K562 (cell line): ENCODE data around the gene SLC5A5.

ENCODE experiments used
- ARID1B ChIP-seq: fragments of 450-650 bp; IDR thresholded peaks from 2 replicates; pipeline ENCODE4 v1.6.1; 2016; ENCODE audit warnings: antibody characterized with exemption, mild to moderate bottlenecking, inconsistent platforms
- ESRRA ChIP-seq: fragments of 450-650 bp; IDR thresholded peaks from 2 replicates; pipeline ENCODE4 v1.6.1; 2014; ENCODE audit warnings: low read depth, mild to moderate bottlenecking, moderate library complexity, borderline replicate concordance
- EZH2 ChIP-seq: IDR thresholded peaks from 2 replicates; pipeline ENCODE4 v1.6.1; 2012; ENCODE audit warnings: low read depth, mild to moderate bottlenecking, inconsistent platforms, low read length, borderline replicate concordance
- POLR2A ChIP-seq: fragments of 450-650 bp; conservative IDR thresholded peaks from 2 replicates; pipeline ENCODE4 v1.6.1; 2016
- TARDBP ChIP-seq: fragments of 450-650 bp; IDR thresholded peaks from 2 replicates; pipeline ENCODE4 v1.6.1; 2016
- TF ChIP-seq, protein P1 (sequence below): fragments of 200-800 bp; sonication (Bioruptor generic); IDR thresholded peaks from 2 replicates; pipeline ENCODE4 v1.6.1; 2017; ENCODE audit warnings: missing genetic modification characterization, missing compliant biosample characterization

- TF ChIP-seq ARID1B, result no peak
- TF ChIP-seq POLR2A, result no peak
- no peak for TF ChIP-seq TARDBP
- no peak for TF ChIP-seq EZH2
- TF ChIP-seq, protein P1, sequence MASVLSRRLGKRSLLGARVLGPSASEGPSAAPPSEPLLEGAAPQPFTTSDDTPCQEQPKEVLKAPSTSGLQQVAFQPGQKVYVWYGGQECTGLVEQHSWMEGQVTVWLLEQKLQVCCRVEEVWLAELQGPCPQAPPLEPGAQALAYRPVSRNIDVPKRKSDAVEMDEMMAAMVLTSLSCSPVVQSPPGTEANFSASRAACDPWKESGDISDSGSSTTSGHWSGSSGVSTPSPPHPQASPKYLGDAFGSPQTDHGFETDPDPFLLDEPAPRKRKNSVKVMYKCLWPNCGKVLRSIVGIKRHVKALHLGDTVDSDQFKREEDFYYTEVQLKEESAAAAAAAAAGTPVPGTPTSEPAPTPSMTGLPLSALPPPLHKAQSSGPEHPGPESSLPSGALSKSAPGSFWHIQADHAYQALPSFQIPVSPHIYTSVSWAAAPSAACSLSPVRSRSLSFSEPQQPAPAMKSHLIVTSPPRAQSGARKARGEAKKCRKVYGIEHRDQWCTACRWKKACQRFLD, result no peak
- no peak for TF ChIP-seq ESRRA
Observed at GRCh38 chr19:17846146-17846545, 25.6 kb upstream of the SLC5A5 start.
